SK-N-SH (cell line): Measurements from ENCODE around the gene ESPNL.

Source experiments
- RAD21 ChIP-seq: IDR thresholded peaks from 2 replicates; pipeline ENCODE4 v1.6.1; 2012; ENCODE audit warnings: mild to moderate bottlenecking, low read length
- TAF1 ChIP-seq: IDR thresholded peaks from 2 replicates; pipeline ENCODE4 v1.6.1; 2012; ENCODE audit warnings: low read depth, mild to moderate bottlenecking, low read length, moderate library complexity, borderline replicate concordance
- TCF12 ChIP-seq: IDR thresholded peaks from 2 replicates; pipeline ENCODE4 v1.4.0; 2012

DNA sequence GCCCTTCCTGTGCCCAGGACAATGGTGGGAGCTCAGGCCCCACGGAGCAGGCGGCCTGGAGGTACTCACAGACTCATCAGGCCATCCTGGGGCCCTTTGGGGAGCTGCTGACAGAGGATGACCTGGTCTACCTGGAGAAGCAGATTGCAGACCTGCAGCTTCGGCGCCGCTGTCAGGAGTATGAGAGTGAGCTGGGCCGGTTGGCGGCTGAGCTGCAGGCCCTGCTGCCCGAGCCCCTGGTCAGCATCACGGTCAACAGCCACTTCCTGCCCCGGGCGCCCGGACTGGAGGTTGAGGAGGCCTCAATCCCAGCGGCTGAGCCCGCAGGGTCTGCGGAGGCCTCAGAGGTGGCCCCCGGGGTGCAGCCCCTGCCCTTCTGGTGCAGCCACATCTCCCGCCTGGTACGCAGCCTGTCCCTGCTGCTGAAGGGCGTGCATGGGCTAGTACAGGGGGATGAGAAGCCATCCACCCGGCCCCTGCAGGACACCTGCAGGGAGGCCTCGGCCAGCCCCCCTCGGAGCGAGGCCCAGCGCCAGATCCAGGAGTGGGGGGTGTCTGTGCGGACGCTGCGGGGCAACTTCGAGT lies 30.1 kb downstream of the ESPNL start:
- TF ChIP-seq TAF1 (no peak), RAD21 (no peak), TCF12 (no peak)
